H9 (cell line): ENCODE measurements around the gene ZFP37. TPM values are rescaled to one million over a fixed set of nuclear protein-coding genes. Genes with fewer than 3 reads are reported as not detected.
"Not testable (repeated sequence)": the region's sequence is repeated elsewhere in the genome, so short reads cannot be mapped to it uniquely, and the experiment has no call there.

Source experiments
- DNase-seq: peaks from one replicate; pipeline ENCODE4 v3.0.0-alpha.2; 2017
- H2AFZ ChIP-seq: one replicate; pipeline ENCODE4 v1.6.1; 2013; ENCODE audit warnings: mild to moderate bottlenecking, low read length, control low read depth, moderate library complexity
- H2AK5ac ChIP-seq: 2 replicates; pipeline ENCODE4 v1.6.1; 2013; ENCODE audit warnings: low read length, control low read depth, mixed read lengths; ENCODE audit not compliant: insufficient read length
- H2BK120ac ChIP-seq: one replicate; pipeline ENCODE4 v1.6.1; 2013; ENCODE audit warnings: low read depth, mild to moderate bottlenecking, low read length, control low read depth, inconsistent platforms; ENCODE audit not compliant: poor library complexity, severe bottlenecking
- H2BK12ac ChIP-seq: 2 replicates; pipeline ENCODE4 v1.6.1; 2013; ENCODE audit warnings: low read length, control low read depth, mixed read lengths, low read depth; ENCODE audit not compliant: insufficient read length
- H2BK15ac ChIP-seq: 2 replicates; pipeline ENCODE4 v1.6.1; 2013; ENCODE audit warnings: low read depth, low read length, control low read depth
- H2BK20ac ChIP-seq: one replicate; pipeline ENCODE4 v1.6.1; 2013; ENCODE audit warnings: low read depth, mild to moderate bottlenecking, low read length, control low read depth, inconsistent platforms; ENCODE audit not compliant: poor library complexity, severe bottlenecking
- H2BK5ac ChIP-seq: 2 replicates; pipeline ENCODE4 v1.6.1; 2013; ENCODE audit warnings: low read length, control low read depth, mixed read lengths; ENCODE audit not compliant: insufficient read length
- H3K14ac ChIP-seq: 2 replicates; pipeline ENCODE4 v1.6.1; 2013; ENCODE audit warnings: low read length, control low read depth; ENCODE audit not compliant: insufficient read depth
- H3K18ac ChIP-seq: 2 replicates; pipeline ENCODE4 v1.6.1; 2013; ENCODE audit warnings: low read depth, mild to moderate bottlenecking, mixed read lengths, low read length, control low read depth; ENCODE audit not compliant: insufficient read length
- H3K23ac ChIP-seq: 2 replicates; pipeline ENCODE4 v1.6.1; 2013; ENCODE audit warnings: low read length, control low read depth, mixed read lengths, low read depth; ENCODE audit not compliant: insufficient read length
- H3K23me2 ChIP-seq: 2 replicates; pipeline ENCODE4 v1.6.1; 2013; ENCODE audit warnings: low read depth, mild to moderate bottlenecking, mixed read lengths, low read length, control low read depth; ENCODE audit not compliant: insufficient read length, poor library complexity, severe bottlenecking
- H3K27ac ChIP-seq: 2 replicates; pipeline ENCODE4 v1.5.1; 2013; ENCODE audit warnings: low read length, control low read depth, mixed read lengths, low read depth; ENCODE audit not compliant: insufficient read length
- H3K27me3 ChIP-seq: 2 replicates; pipeline ENCODE4 v1.6.1; 2013; ENCODE audit warnings: low read length, control low read depth, inconsistent platforms; ENCODE audit not compliant: insufficient read depth
- H3K4ac ChIP-seq: 2 replicates; pipeline ENCODE4 v1.6.1; 2013; ENCODE audit warnings: low read depth, mild to moderate bottlenecking, control low read depth, inconsistent platforms, low read length, moderate library complexity
- H3K4me1 ChIP-seq: 2 replicates; pipeline ENCODE4 v1.6.1; 2013; ENCODE audit warnings: low read length, control low read depth, inconsistent platforms; ENCODE audit not compliant: insufficient read depth
- H3K4me2 ChIP-seq: 2 replicates; pipeline ENCODE4 v1.6.1; 2013; ENCODE audit warnings: low read length, control low read depth, mixed read lengths; ENCODE audit not compliant: insufficient read length, insufficient read depth
- H3K56ac ChIP-seq: 2 replicates; pipeline ENCODE4 v1.6.1; 2013; ENCODE audit warnings: low read depth, mild to moderate bottlenecking, mixed read lengths, low read length, control low read depth; ENCODE audit not compliant: insufficient read length
- H3K79me1 ChIP-seq: 2 replicates; pipeline ENCODE4 v1.6.1; 2013; ENCODE audit warnings: low read depth, mild to moderate bottlenecking, moderate library complexity, low read length, control low read depth, inconsistent platforms; ENCODE audit not compliant: insufficient read depth, poor library complexity, severe bottlenecking
- H3K79me2 ChIP-seq: 2 replicates; pipeline ENCODE4 v1.6.1; 2013; ENCODE audit warnings: low read length, control low read depth, inconsistent platforms; ENCODE audit not compliant: insufficient read depth
- H3K9ac ChIP-seq: 2 replicates; pipeline ENCODE4 v1.6.1; 2013; ENCODE audit warnings: low read length, control low read depth, mixed read lengths; ENCODE audit not compliant: insufficient read length; ENCODE audit errors: extremely low read depth
- H3K9me3 ChIP-seq: one replicate; pipeline ENCODE4 v1.6.1; 2013; ENCODE audit warnings: low read depth, low read length, inconsistent platforms; ENCODE audit not compliant: control insufficient read depth
- H3T11ph ChIP-seq: one replicate; pipeline ENCODE4 v1.6.1; 2013; ENCODE audit warnings: mild to moderate bottlenecking, low read length, control low read depth, inconsistent platforms
- H4K20me1 ChIP-seq: one replicate; pipeline ENCODE4 v1.6.1; 2013; ENCODE audit not compliant: control insufficient read depth, insufficient read length, insufficient read depth
- H4K5ac ChIP-seq: 2 replicates; pipeline ENCODE4 v1.6.1; 2013; ENCODE audit warnings: low read depth, mild to moderate bottlenecking, mixed read lengths, low read length, control low read depth; ENCODE audit not compliant: insufficient read length
- H4K8ac ChIP-seq: replicated peaks from 2 replicates; pipeline ENCODE4 v1.6.1; 2013; ENCODE audit warnings: low read length, control low read depth, mixed read lengths, low read depth; ENCODE audit not compliant: insufficient read length
- H4K91ac ChIP-seq: 2 replicates; pipeline ENCODE4 v1.6.1; 2013; ENCODE audit warnings: low read depth, mild to moderate bottlenecking, moderate library complexity, mixed read lengths, low read length, control low read depth; ENCODE audit not compliant: insufficient read length
- H3K27ac Mint-ChIP-seq, 3 experiments: 2 replicates in 2 of 3; 3 replicates in 1 of 3; pipeline ENCODE4 v1.8.0; 2020 to 2021; ENCODE audit warnings: mixed read lengths in 3 of 3, mild to moderate bottlenecking in 1 of 3, moderate library complexity in 1 of 3
- H3K27me3 Mint-ChIP-seq: 2 replicates; pipeline ENCODE4 v1.8.0; 2021; ENCODE audit warnings: low read depth, mild to moderate bottlenecking, moderate library complexity, mixed read lengths
- H3K36me3 Mint-ChIP-seq, 3 experiments: 2 replicates in 2 of 3; 3 replicates in 1 of 3; pipeline ENCODE4 v1.8.0; 2020 to 2021; ENCODE audit warnings: low read depth in 3 of 3, mixed read lengths in 3 of 3; ENCODE audit not compliant: insufficient read depth in 1 of 3
- H3K4me1 Mint-ChIP-seq, 2 experiments: 2 replicates each; pipeline ENCODE4 v1.8.0; 2020; ENCODE audit warnings: mixed read lengths in 2 of 2
- H3K4me3 Mint-ChIP-seq, 2 experiments: 2 replicates in 1 of 2; 3 replicates in 1 of 2; pipeline ENCODE4 v1.8.0; 2020 to 2021; ENCODE audit warnings: mild to moderate bottlenecking in 2 of 2, mixed read lengths in 2 of 2, moderate library complexity in 1 of 2
- H3K9me3 Mint-ChIP-seq, 2 experiments: 2 replicates in 1 of 2; 3 replicates in 1 of 2; pipeline ENCODE4 v1.8.0; 2020; ENCODE audit warnings: mild to moderate bottlenecking in 2 of 2, mixed read lengths in 2 of 2, moderate library complexity in 1 of 2
- whole genome bisulfite sequencing: extraction: QIAGEN DNeasy Blood & Tissue Kit; methylation state at CpG from one replicate; pipeline ENCODE4 v1.1.7; 2013; ENCODE audit warnings: missing lambda C conversion rate, low lambda C conversion rate, mixed read lengths; ENCODE audit not compliant: insufficient read length; ENCODE audit errors: extremely low coverage; 5-methylcytosine and 5-hydroxymethylcytosine counted together
- total RNA-seq: library from RNA; stranded (reverse); gene quantifications from 2 replicates; pipeline ENCODE4 v1.2.1, GENCODE V29; 2021

The ZFP37 gene
- total RNA-seq, 1 experiment from 2014 or later: 5.1 TPM

GRCh38 chr9:113089143-113089505 lies 32.6 kb upstream of the ZFP37 start:
- not testable (repeated sequence) for H3K79me1 ChIP-seq, H3T11ph ChIP-seq, H3K79me2 ChIP-seq, H3K56ac ChIP-seq, DNase-seq, H2AFZ ChIP-seq, H3K4ac ChIP-seq, H3K18ac ChIP-seq, H3K27ac Mint-ChIP-seq, H4K20me1 ChIP-seq, H3K4me3 Mint-ChIP-seq, H3K23me2 ChIP-seq, H3K23ac ChIP-seq, H3K9me3 ChIP-seq, H4K5ac ChIP-seq, H3K9ac ChIP-seq, H4K8ac ChIP-seq, H2AK5ac ChIP-seq, H3K14ac ChIP-seq, H2BK20ac ChIP-seq, H3K4me1 Mint-ChIP-seq, H2BK12ac ChIP-seq, H3K4me2 ChIP-seq, H3K36me3 Mint-ChIP-seq, H2BK15ac ChIP-seq, H2BK5ac ChIP-seq, H3K4me1 ChIP-seq, H2BK120ac ChIP-seq, H4K91ac ChIP-seq, H3K27ac ChIP-seq
- peaks cover 47% of the 10 kb centered on the region for H3K27me3 Mint-ChIP-seq
- WGBS: no CpG with 5 or more reads among the region's 25 CpGs
- H3K27me3 ChIP-seq: peaks cover 14% of the 10 kb centered on the region
- peaks cover 0 to 13% of the 10 kb centered on the region in 2 experiments; a peak in 1 of 5 replicates for H3K9me3 Mint-ChIP-seq

GRCh38 chr9:113088456-113089142 lies 32.1 kb upstream of the ZFP37 start:
- not testable (repeated sequence) for H3K4ac ChIP-seq, H3K9me3 ChIP-seq, H3K56ac ChIP-seq, H3K4me1 Mint-ChIP-seq, H2AFZ ChIP-seq, H4K5ac ChIP-seq, H4K91ac ChIP-seq, H3K23ac ChIP-seq, H3K9me3 Mint-ChIP-seq, H3T11ph ChIP-seq, H2BK120ac ChIP-seq, H3K27ac Mint-ChIP-seq, H3K14ac ChIP-seq, H2BK20ac ChIP-seq, H4K20me1 ChIP-seq, H3K23me2 ChIP-seq, H3K18ac ChIP-seq, H3K36me3 Mint-ChIP-seq, H3K27ac ChIP-seq, H3K4me1 ChIP-seq, DNase-seq, H3K79me2 ChIP-seq, H2BK12ac ChIP-seq, H2BK15ac ChIP-seq, H4K8ac ChIP-seq, H3K4me3 Mint-ChIP-seq, H3K79me1 ChIP-seq, H2BK5ac ChIP-seq, H2AK5ac ChIP-seq, H3K4me2 ChIP-seq, H3K9ac ChIP-seq
- WGBS: no CpG with 5 or more reads among the region's 30 CpGs
- peaks cover 14% of the 10 kb centered on the region for H3K27me3 ChIP-seq
- peaks cover 42% of the 10 kb centered on the region for H3K27me3 Mint-ChIP-seq
